HG02885 (cell line): ENCODE results near the gene TARS1.
"Not testable (repeated sequence)": the region's sequence is repeated elsewhere in the genome, so short reads cannot be mapped to it uniquely, and the experiment has no call there.

Experiments used
- ATAC-seq: cut with Tn5 transposase; IDR thresholded peaks from one replicate; pipeline ENCODE4 v1.9.1; 2021; ENCODE audit warnings: mild to moderate bottlenecking; ENCODE audit not compliant: unreplicated experiment, poor library complexity

TARS1 gene

GRCh38 chr5:33482335-33482734 is 41.6 kb downstream of the TARS1 start:
- ATAC-seq = no peak

- no peak for ATAC-seq
These were observed 46.5 kb downstream of the TARS1 start for GRCh38 chr5:33487236-33487635.

GRCh38 chr5:33488558-33489355 is 48.0 kb downstream of the TARS1 start:
- no peak for ATAC-seq

GRCh38 chr5:33489481-33490067 is 48.8 kb downstream of the TARS1 start:
- ATAC-seq = no peak

GRCh38 chr5:33490071-33490665 is 49.4 kb downstream of the TARS1 start:
- ATAC-seq = no peak

- ATAC-seq = no peak
These were observed 51.2 kb downstream of the TARS1 start for GRCh38 chr5:33491941-33492340.

GRCh38 chr5:33494466-33494865 is 53.7 kb downstream of the TARS1 start:
- no peak for ATAC-seq

- no peak for ATAC-seq
These were observed 60.5 kb downstream of the TARS1 start for GRCh38 chr5:33501260-33501659.

- no peak for ATAC-seq
These were observed 61.1 kb downstream of the TARS1 start for GRCh38 chr5:33501899-33502298.

- ATAC-seq = no peak
These were observed 63.8 kb downstream of the TARS1 start for GRCh38 chr5:33504570-33504969.

- no peak for ATAC-seq
These were observed 66.7 kb downstream of the TARS1 start for GRCh38 chr5:33507426-33507825.

GRCh38 chr5:33509036-33509435 is 68.3 kb downstream of the TARS1 start:
- no peak for ATAC-seq

GRCh38 chr5:33513462-33514185 is 72.9 kb downstream of the TARS1 start:
- no peak for ATAC-seq

- not testable (repeated sequence) for ATAC-seq
These were observed 74.6 kb downstream of the TARS1 start for GRCh38 chr5:33515366-33515765.

- no peak for ATAC-seq
These were observed 75.7 kb downstream of the TARS1 start for GRCh38 chr5:33516421-33516820.
